ENCODE data around the gene TSPO2.

TSPO2 gene

GRCh38 chr6:41017663-41018062 is 24.6 kb upstream of the TSPO2 start:
- no peak overlapping the region for H3K4ac ChIP-seq (ENCODE audit: low read depth, low read length)
- H3K4me1 ChIP-seq (ENCODE audit: control insufficient read depth in 1 of 2, insufficient read depth in 2 of 2, low read length in 2 of 2): no peaks in the 10 kb centered on the region
- no peak overlapping the region for H3K9ac ChIP-seq (ENCODE audit: low read length)
- no peak overlapping the region for H2BK5ac ChIP-seq (ENCODE audit: low read depth, low read length, poor library complexity)
- no peaks in the 10 kb centered on the region for H3K79me1 ChIP-seq (ENCODE audit: low read length)
- no peak overlapping the region for H3K23ac ChIP-seq (ENCODE audit: low read length)
- H4K8ac ChIP-seq (ENCODE audit: low read depth, low read length): no peak overlapping the region
- no peaks in the 10 kb centered on the region for H3K36me3 ChIP-seq (ENCODE audit: control insufficient read depth in 1 of 2, insufficient read depth in 2 of 2, low read length in 2 of 2)
- H3K79me2 ChIP-seq (ENCODE audit: control insufficient read depth, insufficient read depth, low read length, poor library complexity): no peaks in the 10 kb centered on the region
- no peak overlapping the region for H4K91ac ChIP-seq (ENCODE audit: low read depth, low read length)
- H3K14ac ChIP-seq (ENCODE audit: low read length): no peak overlapping the region
- H3K4me3 ChIP-seq (ENCODE audit: low read depth, low read length): no peak overlapping the region
- peaks cover 2% of the 10 kb centered on the region for H3K9me3 ChIP-seq (ENCODE audit: insufficient read depth, low read depth, low read length)
- no peak for DNase-seq
- no peak overlapping the region for H3K18ac ChIP-seq (ENCODE audit: low read length)
- no CpG with 5 or more reads among the region's 1 CpG for WGBS (ENCODE audit: extremely low coverage, insufficient coverage, insufficient read length)
- H4K12ac ChIP-seq (ENCODE audit: low read depth, low read length): no peak overlapping the region
- H2AK5ac ChIP-seq (ENCODE audit: low read length): no peak overlapping the region
- no peak overlapping the region for H2AFZ ChIP-seq (ENCODE audit: insufficient read depth, low read length, poor library complexity)
- no peak overlapping the region for H2BK12ac ChIP-seq (ENCODE audit: low read length)
- H3K27me3 ChIP-seq (ENCODE audit: insufficient read depth, low read length): no peaks in the 10 kb centered on the region
- no peak overlapping the region for H3K4me2 ChIP-seq (ENCODE audit: low read length)
- no peak overlapping the region for H3K27ac ChIP-seq (ENCODE audit: low read depth, low read length)
- H2BK120ac ChIP-seq (ENCODE audit: insufficient read depth, low read length, poor library complexity): no peak overlapping the region

- Histone ChIP-seq H4K91ac (ENCODE audit: low read depth, low read length) (no peak overlapping the region), H2AFZ (ENCODE audit: insufficient read depth, low read length, poor library complexity) (no peak overlapping the region), H3K4me1 (ENCODE audit: control insufficient read depth in 1 of 2, insufficient read depth in 2 of 2, low read length in 2 of 2) (no peaks in the 10 kb centered on the region), H3K27ac (ENCODE audit: low read depth, low read length) (no peak overlapping the region), H3K18ac (ENCODE audit: low read length) (no peak overlapping the region), H3K79me1 (ENCODE audit: low read length) (no peaks in the 10 kb centered on the region), H2BK120ac (ENCODE audit: insufficient read depth, low read length, poor library complexity) (no peak overlapping the region), H2BK12ac (ENCODE audit: low read length) (no peak overlapping the region), H3K9ac (ENCODE audit: low read length) (no peak overlapping the region), H3K4me2 (ENCODE audit: low read length) (no peak overlapping the region), H2BK5ac (ENCODE audit: low read depth, low read length, poor library complexity) (no peak overlapping the region), H3K36me3 (ENCODE audit: control insufficient read depth in 1 of 2, insufficient read depth in 2 of 2, low read length in 2 of 2) (no peaks in the 10 kb centered on the region), H3K27me3 (ENCODE audit: insufficient read depth, low read length) (no peaks in the 10 kb centered on the region), H4K8ac (ENCODE audit: low read depth, low read length) (no peak overlapping the region), H3K4ac (ENCODE audit: low read depth, low read length) (no peak overlapping the region), H3K14ac (ENCODE audit: low read length) (no peak overlapping the region), H2AK5ac (ENCODE audit: low read length) (no peak overlapping the region), H3K23ac (ENCODE audit: low read length) (no peak overlapping the region), H4K12ac (ENCODE audit: low read depth, low read length) (no peak overlapping the region), H3K4me3 (ENCODE audit: low read depth, low read length) (no peak overlapping the region), H3K79me2 (ENCODE audit: control insufficient read depth, insufficient read depth, low read length, poor library complexity) (no peaks in the 10 kb centered on the region), H3K9me3 (ENCODE audit: insufficient read depth, low read depth, low read length) (no peaks in the 10 kb centered on the region)
- DNase-seq: peak in 1 of 2 donors; percentile 12
- WGBS (ENCODE audit: extremely low coverage, insufficient coverage, insufficient read length): no CpG with 5 or more reads among the region's 3 CpGs
Measured at GRCh38 chr6:41021832-41022231, 20.4 kb upstream of the TSPO2 start.

- H3K79me1 ChIP-seq (ENCODE audit: low read length): no peaks in the 10 kb centered on the region
- no peak overlapping the region for H3K4me2 ChIP-seq (ENCODE audit: low read length)
- no peak overlapping the region for H2BK5ac ChIP-seq (ENCODE audit: low read depth, low read length, poor library complexity)
- no peaks in the 10 kb centered on the region for H3K9me3 ChIP-seq (ENCODE audit: insufficient read depth, low read depth, low read length)
- no peaks in the 10 kb centered on the region for H3K79me2 ChIP-seq (ENCODE audit: control insufficient read depth, insufficient read depth, low read length, poor library complexity)
- no peak overlapping the region for H4K91ac ChIP-seq (ENCODE audit: low read depth, low read length)
- H2AK5ac ChIP-seq (ENCODE audit: low read length): no peak overlapping the region
- H4K12ac ChIP-seq (ENCODE audit: low read depth, low read length): no peak overlapping the region
- no peak overlapping the region for H3K4ac ChIP-seq (ENCODE audit: low read depth, low read length)
- H2AFZ ChIP-seq (ENCODE audit: insufficient read depth, low read length, poor library complexity): no peak overlapping the region
- H3K27ac ChIP-seq (ENCODE audit: low read depth, low read length): no peak overlapping the region
- H3K9ac ChIP-seq (ENCODE audit: low read length): no peak overlapping the region
- no peak overlapping the region for H3K18ac ChIP-seq (ENCODE audit: low read length)
- H3K4me1 ChIP-seq (ENCODE audit: control insufficient read depth in 1 of 2, insufficient read depth in 2 of 2, low read length in 2 of 2): no peaks in the 10 kb centered on the region
- H2BK120ac ChIP-seq (ENCODE audit: insufficient read depth, low read length, poor library complexity): no peak overlapping the region
- no peaks in the 10 kb centered on the region for H3K36me3 ChIP-seq (ENCODE audit: control insufficient read depth in 1 of 2, insufficient read depth in 2 of 2, low read length in 2 of 2)
- no peak overlapping the region for H3K14ac ChIP-seq (ENCODE audit: low read length)
- no peaks in the 10 kb centered on the region for H3K27me3 ChIP-seq (ENCODE audit: insufficient read depth, low read length)
- no peak overlapping the region for H2BK12ac ChIP-seq (ENCODE audit: low read length)
- DNase-seq: peak in 1 of 2 donors; percentile 40
- no peak overlapping the region for H3K23ac ChIP-seq (ENCODE audit: low read length)
- H3K4me3 ChIP-seq (ENCODE audit: low read depth, low read length): no peak overlapping the region
- H4K8ac ChIP-seq (ENCODE audit: low read depth, low read length): no peak overlapping the region
Measured at GRCh38 chr6:41022294-41022693, 20.0 kb upstream of the TSPO2 start.

- DNase-seq: no peak
- Histone ChIP-seq H3K36me3 (ENCODE audit: control insufficient read depth in 1 of 2, insufficient read depth in 2 of 2, low read length in 2 of 2) (no peaks in the 10 kb centered on the region), H2BK5ac (ENCODE audit: low read depth, low read length, poor library complexity) (no peak overlapping the region), H3K4ac (ENCODE audit: low read depth, low read length) (no peak overlapping the region), H2BK12ac (ENCODE audit: low read length) (no peak overlapping the region), H2BK120ac (ENCODE audit: insufficient read depth, low read length, poor library complexity) (no peak overlapping the region), H3K27me3 (ENCODE audit: insufficient read depth, low read length) (no peaks in the 10 kb centered on the region), H4K12ac (ENCODE audit: low read depth, low read length) (no peak overlapping the region), H3K9ac (ENCODE audit: low read length) (no peak overlapping the region), H4K8ac (ENCODE audit: low read depth, low read length) (no peak overlapping the region), H3K23ac (ENCODE audit: low read length) (no peak overlapping the region), H3K27ac (ENCODE audit: low read depth, low read length) (no peak overlapping the region), H2AK5ac (ENCODE audit: low read length) (no peak overlapping the region), H3K79me1 (ENCODE audit: low read length) (peaks cover 1% of the 10 kb centered on the region), H3K4me3 (ENCODE audit: low read depth, low read length) (no peak overlapping the region), H2AFZ (ENCODE audit: insufficient read depth, low read length, poor library complexity) (no peak overlapping the region), H3K14ac (ENCODE audit: low read length) (no peak overlapping the region), H3K79me2 (ENCODE audit: control insufficient read depth, insufficient read depth, low read length, poor library complexity) (peaks cover under 1% of the 10 kb centered on the region), H3K18ac (ENCODE audit: low read length) (no peak overlapping the region), H4K91ac (ENCODE audit: low read depth, low read length) (no peak overlapping the region), H3K4me2 (ENCODE audit: low read length) (no peak overlapping the region), H3K9me3 (ENCODE audit: insufficient read depth, low read depth, low read length) (no peaks in the 10 kb centered on the region), H3K4me1 (ENCODE audit: control insufficient read depth in 1 of 2, insufficient read depth in 2 of 2, low read length in 2 of 2) (peaks cover under 1% of the 10 kb centered on the region in 2 experiments)
- WGBS (ENCODE audit: extremely low coverage, insufficient coverage, insufficient read length): no CpG with 5 or more reads among the region's 3 CpGs
Measured at GRCh38 chr6:41023114-41023513, 19.2 kb upstream of the TSPO2 start.

All from trophoblast cell (in vitro differentiated cells and primary cell).